ENCODE measurements around the gene ADAMTSL4.

- TF ChIP-seq POLR2AphosphoS5 (IDR thresholded peaks at IDR 0.05; ENCODE audit: insufficient read depth in 1 of 2, low read depth in 1 of 2) = no peak
- no peak for TF ChIP-seq CTCF (IDR thresholded peaks at IDR 0.05)
Measured at GRCh38 chr1:150532860-150533259, 16.3 kb upstream of the ADAMTSL4 start.

All from vagina (tissue), 2 donors.